ENCODE measurements around the gene METTL23.
"Not testable (repeated sequence)": the region's sequence is repeated elsewhere in the genome, so short reads cannot be mapped to it uniquely, and the experiment has no call there.

Gene METTL23

DNA sequence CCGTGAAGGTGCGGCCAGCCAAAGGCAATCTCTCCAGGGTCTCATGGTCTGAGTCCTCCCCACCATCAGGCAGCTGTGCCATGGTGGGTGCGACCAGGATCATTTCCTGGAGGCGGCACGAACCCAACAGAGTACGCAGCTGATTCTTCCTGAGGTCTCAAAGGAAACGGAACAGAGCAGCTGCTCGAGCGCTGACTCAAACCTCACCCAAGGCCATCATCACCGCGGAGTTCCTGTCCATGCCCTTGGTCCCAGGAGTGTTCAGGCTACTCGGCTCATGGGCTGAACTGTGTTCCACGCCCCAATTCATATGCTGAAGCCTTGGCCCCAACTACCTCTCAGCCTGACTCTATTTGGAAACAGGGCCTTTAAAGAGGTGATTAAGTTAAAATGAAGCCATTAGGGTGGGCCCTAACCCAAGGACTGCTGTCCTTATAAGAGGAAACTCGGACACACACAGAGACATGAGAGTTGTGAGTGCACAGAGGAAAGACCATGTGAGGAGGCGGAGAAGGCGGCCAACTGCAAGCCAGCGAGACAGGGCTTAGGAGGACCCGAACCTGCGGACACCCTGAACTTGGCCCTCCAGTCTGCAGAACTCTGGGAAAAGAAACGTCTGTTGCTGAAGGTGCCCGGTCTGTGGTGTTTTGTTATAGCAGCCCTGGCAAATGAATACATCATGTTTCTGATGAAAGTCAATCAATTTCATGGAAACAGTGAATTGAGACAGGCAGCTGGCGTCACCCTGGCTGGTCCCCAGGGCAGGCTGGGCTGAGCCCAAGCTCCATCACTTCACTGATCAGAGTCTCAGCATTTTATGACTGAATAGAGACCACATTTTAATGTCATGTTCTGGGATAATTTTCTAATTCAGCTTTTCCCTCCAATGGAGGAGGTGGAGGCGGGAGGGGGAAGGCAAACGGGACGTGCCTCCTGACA, 29.6 kb upstream of the METTL23 start:
- TF ChIP-seq, protein P1, sequence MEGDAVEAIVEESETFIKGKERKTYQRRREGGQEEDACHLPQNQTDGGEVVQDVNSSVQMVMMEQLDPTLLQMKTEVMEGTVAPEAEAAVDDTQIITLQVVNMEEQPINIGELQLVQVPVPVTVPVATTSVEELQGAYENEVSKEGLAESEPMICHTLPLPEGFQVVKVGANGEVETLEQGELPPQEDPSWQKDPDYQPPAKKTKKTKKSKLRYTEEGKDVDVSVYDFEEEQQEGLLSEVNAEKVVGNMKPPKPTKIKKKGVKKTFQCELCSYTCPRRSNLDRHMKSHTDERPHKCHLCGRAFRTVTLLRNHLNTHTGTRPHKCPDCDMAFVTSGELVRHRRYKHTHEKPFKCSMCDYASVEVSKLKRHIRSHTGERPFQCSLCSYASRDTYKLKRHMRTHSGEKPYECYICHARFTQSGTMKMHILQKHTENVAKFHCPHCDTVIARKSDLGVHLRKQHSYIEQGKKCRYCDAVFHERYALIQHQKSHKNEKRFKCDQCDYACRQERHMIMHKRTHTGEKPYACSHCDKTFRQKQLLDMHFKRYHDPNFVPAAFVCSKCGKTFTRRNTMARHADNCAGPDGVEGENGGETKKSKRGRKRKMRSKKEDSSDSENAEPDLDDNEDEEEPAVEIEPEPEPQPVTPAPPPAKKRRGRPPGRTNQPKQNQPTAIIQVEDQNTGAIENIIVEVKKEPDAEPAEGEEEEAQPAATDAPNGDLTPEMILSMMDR (IDR thresholded peaks at IDR 0.05; ENCODE audit: insufficient read depth, low read depth, low read length, missing control alignments) = no peak
- DNase-seq (ENCODE audit: low read depth) = no peak
- H3K4me3 ChIP-seq (ENCODE audit: low read length) = no peak overlapping the region

- no peak for DNase-seq (ENCODE audit: low read depth)
- H3K4me3 ChIP-seq (ENCODE audit: low read length) = no peak overlapping the region
- TF ChIP-seq, protein P1 (IDR thresholded peaks at IDR 0.05; ENCODE audit: insufficient read depth, low read depth, low read length, missing control alignments) = no peak
Measured at GRCh38 chr17:76697702-76698465, 28.8 kb upstream of the METTL23 start.

DNA sequence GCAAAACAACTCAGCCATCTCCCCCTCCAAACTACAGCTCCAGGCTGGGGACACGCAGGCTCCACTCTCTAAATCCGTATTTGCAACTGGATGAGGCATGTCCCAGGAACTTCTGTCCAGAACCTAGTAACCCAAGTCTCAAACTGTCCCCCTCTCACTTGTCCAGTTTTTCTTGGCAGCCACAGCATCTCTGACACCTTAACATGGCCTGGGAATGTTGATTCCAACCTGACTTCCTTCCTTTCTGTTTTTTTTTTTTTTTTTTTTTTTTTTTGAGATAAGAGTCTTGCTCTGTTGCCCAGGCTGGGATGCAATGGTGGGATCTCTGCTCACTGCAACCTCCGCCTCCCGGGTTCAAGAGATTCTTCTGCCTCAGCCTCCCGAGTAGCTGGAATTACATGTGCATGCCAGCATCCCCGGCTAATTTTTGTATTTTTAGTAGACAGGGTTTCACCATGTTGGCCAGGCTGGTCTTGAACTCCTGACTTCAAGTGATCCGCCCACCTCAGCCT, 28.1 kb upstream of the METTL23 start:
- not testable (repeated sequence) for DNase-seq (ENCODE audit: low read depth); H3K4me3 ChIP-seq (ENCODE audit: low read length)

DNA sequence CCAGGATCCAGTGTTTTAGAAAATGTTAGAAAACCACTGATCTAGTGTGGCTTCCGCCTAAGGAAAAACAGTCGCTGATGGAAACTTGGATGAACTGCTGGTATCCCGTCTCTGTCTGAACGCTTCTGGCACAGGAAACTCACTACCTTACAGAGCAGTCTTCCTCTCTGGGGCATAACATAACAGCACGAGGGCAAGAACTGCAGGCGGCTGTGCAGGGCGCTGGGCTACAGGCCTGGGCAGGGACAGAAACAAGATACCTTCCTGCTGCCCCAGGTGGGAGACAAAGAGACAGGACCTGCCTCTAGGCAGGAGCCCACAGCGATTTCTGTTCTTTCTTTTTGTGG, 26.4 kb upstream of the METTL23 start:
- no peak overlapping the region for H3K4me3 ChIP-seq (ENCODE audit: low read length)
- TF ChIP-seq, protein P1 (IDR thresholded peaks at IDR 0.05; ENCODE audit: insufficient read depth, low read depth, low read length, missing control alignments) = no peak
- no peak for DNase-seq (ENCODE audit: low read depth)

DNA sequence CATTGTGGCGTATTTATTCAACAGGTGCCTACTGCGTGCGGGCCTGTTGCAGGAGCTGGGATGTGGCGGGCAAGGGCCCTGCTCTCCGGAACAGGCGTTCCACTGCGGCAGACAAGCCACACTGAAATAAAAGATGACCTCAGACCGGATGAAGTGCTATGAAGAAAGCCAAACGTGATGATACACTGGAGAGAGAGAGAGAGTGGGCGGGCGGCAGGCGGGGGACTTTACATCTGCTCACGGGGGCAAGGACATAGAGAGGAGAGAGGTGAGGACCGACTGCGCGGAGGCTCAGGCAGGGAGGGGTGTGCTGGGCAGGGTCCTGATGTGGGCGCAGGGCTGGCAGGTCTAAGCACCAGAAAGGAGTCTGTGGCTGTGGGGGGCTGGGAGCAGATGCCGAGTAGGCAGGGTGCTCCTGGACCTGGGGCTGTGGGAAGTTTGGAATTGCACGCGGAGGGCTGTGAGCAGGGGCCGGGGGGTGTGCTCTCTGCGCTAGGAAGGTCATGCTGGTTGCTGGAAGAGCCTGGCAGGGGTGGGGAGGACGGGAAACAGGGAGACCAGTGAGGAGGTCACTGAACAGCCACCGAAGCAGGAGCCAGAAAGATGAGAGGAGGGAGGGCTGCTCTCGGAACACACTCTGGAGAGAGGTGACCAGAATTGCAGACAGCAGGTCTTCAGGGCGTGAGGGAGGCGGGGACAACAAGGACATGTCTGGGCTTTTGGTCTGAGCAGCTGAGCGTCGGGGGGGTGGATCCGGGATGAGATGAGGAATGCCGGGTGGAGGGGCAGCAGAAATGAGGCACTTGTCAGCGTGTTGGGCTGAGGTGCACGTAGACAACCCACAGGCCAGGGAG, 25.8 kb upstream of the METTL23 start:
- H3K4me3 ChIP-seq (ENCODE audit: low read length) = no peak overlapping the region
- peak; percentile 85 for DNase-seq (ENCODE audit: low read depth)
- TF ChIP-seq, protein P1 (IDR thresholded peaks at IDR 0.05; ENCODE audit: insufficient read depth, low read depth, low read length, missing control alignments) = no peak

- TF ChIP-seq, protein P1 (IDR thresholded peaks at IDR 0.05; ENCODE audit: insufficient read depth, low read depth, low read length, missing control alignments) = no peak
- no peak overlapping the region for H3K4me3 ChIP-seq (ENCODE audit: low read length)
- no peak for DNase-seq (ENCODE audit: low read depth)
Measured at GRCh38 chr17:76701471-76701967, 25.1 kb upstream of the METTL23 start.

Data from epithelial cell of esophagus (primary cell).